Endothelial cell of umbilical vein (primary cell): ENCODE measurements around the gene NTSR1. TPM values are rescaled to one million over a fixed set of nuclear protein-coding genes. Genes with fewer than 3 reads are reported as not detected.

Experiments
- BruUV-seq: library from RNA; stranded (reverse); fragments of 400-500 nt; replicated peaks from 2 replicates; lab custom pipeline; 2021; lab: Mats Ljungman, UMichigan
- CTCF ChIA-PET: fragments of 300-600, 350-600 bp; sonication (Branson Sonifier 250); formaldehyde crosslinking; loops from one replicate; lab custom pipeline; 2021; ENCODE audit warnings: antibody characterized with exemption, inconsistent platforms; lab: Charles Lee
- POLR2A ChIA-PET: fragments of 300-600, 350-600 bp; sonication (Branson Sonifier 250); formaldehyde crosslinking; loops from one replicate; lab custom pipeline; 2021; ENCODE audit warnings: antibody characterized with exemption, inconsistent platforms; lab: Charles Lee
- DNase-seq: peaks from one replicate; pipeline ENCODE4 v3.0.0-alpha.2; 2011; ENCODE audit warnings: low read depth, low spot score
- FAIRE-seq: peaks from 2 replicates; lab custom pipeline; 2011; peaks lifted over from hg19 to GRCh38; lab: Jason Lieb, UNC
- H2AFZ ChIP-seq: 2 replicates; pipeline ENCODE4 v1.6.0; 2012; ENCODE audit warnings: low read depth, low read length, control low read depth, inconsistent platforms
- H3K27ac ChIP-seq: 2 replicates; pipeline ENCODE4 v1.5.1; 2011; ENCODE audit warnings: low read depth, mild to moderate bottlenecking, control low read depth, low read length, moderate library complexity; ENCODE audit not compliant: insufficient read depth
- H3K27me3 ChIP-seq, 2 experiments: 2 replicates each; pipeline versions ENCODE4 v1.6.0 to v1.6.1; 2011; ENCODE audit warnings: low read length in 2 of 2, mixed read lengths in 1 of 2; ENCODE audit not compliant: control insufficient read depth in 2 of 2, insufficient read depth in 2 of 2
- H3K36me3 ChIP-seq, 2 experiments: 2 replicates in 1 of 2; 3 replicates in 1 of 2; pipeline ENCODE4 v1.5.1; 2011; ENCODE audit warnings: low read length in 2 of 2, mild to moderate bottlenecking in 1 of 2, moderate library complexity in 1 of 2; ENCODE audit not compliant: control insufficient read depth in 2 of 2, insufficient read depth in 2 of 2; ENCODE audit errors: extremely low read depth in 1 of 2
- H3K4me1 ChIP-seq: 3 replicates; pipeline ENCODE4 v1.5.1; 2011; ENCODE audit warnings: mild to moderate bottlenecking, low read length; ENCODE audit not compliant: control insufficient read depth, insufficient read depth; ENCODE audit errors: extremely low read depth
- H3K4me2 ChIP-seq: 2 replicates; pipeline ENCODE4 v1.6.1; 2011; ENCODE audit warnings: low read length, control low read depth, mixed read lengths; ENCODE audit not compliant: insufficient read depth
- H3K4me3 ChIP-seq, 3 experiments: fragments of 200-600 bp in 1 of 3; sonication (generic), shearing (Covaris generic) in 1 of 3; replicated peaks in 1 of 3; 2 replicates each; pipeline ENCODE4 v1.5.1; 2011 to 2016; ENCODE audit warnings: control low read depth in 3 of 3, low read length in 3 of 3, mild to moderate bottlenecking in 2 of 3, inconsistent platforms in 1 of 3, low read depth in 1 of 3, moderate library complexity in 1 of 3; ENCODE audit not compliant: insufficient read depth in 1 of 3
- H3K79me2 ChIP-seq: 2 replicates; pipeline ENCODE4 v1.6.0; 2012; ENCODE audit warnings: low read length, inconsistent platforms; ENCODE audit not compliant: control insufficient read depth, insufficient read depth
- H3K9ac ChIP-seq: replicated peaks from 2 replicates; pipeline ENCODE3; 2011; ENCODE audit warnings: low read length, control low read depth; ENCODE audit not compliant: insufficient read depth; ENCODE audit errors: extremely low read depth
- H3K9me1 ChIP-seq: replicated peaks from 3 replicates; pipeline ENCODE4 v1.6.0; 2011; ENCODE audit warnings: mild to moderate bottlenecking, low read length; ENCODE audit not compliant: control insufficient read depth, insufficient read depth; ENCODE audit errors: extremely low read depth
- H3K9me3 ChIP-seq: replicated peaks from 2 replicates; pipeline ENCODE4 v1.5.1; 2012; ENCODE audit warnings: low read length, inconsistent platforms; ENCODE audit not compliant: control insufficient read depth, insufficient read depth
- H4K20me1 ChIP-seq: replicated peaks from 2 replicates; pipeline ENCODE3; 2011; ENCODE audit warnings: mild to moderate bottlenecking, low read length; ENCODE audit not compliant: control insufficient read depth, insufficient read depth; ENCODE audit errors: extremely low read depth
- CTCF ChIP-seq, 2 donors: IDR thresholded peaks; 1 replicate in 1 of 2; 2 replicates in 1 of 2; pipeline ENCODE4 v1.5.1; 2011; ENCODE audit warnings: low read length in 2 of 2, mild to moderate bottlenecking in 2 of 2, moderate library complexity in 2 of 2, control low read depth in 1 of 2, inconsistent platforms in 1 of 2, low read depth in 1 of 2; ENCODE audit not compliant: insufficient read depth in 1 of 2; ENCODE audit errors: extremely low read depth in 1 of 2
- EZH2 ChIP-seq: IDR thresholded peaks from 2 replicates; pipeline ENCODE4 v1.6.1; 2012; ENCODE audit warnings: borderline replicate concordance, low read depth, mild to moderate bottlenecking, moderate library complexity, low read length, inconsistent platforms; ENCODE audit not compliant: severe bottlenecking
- FOS ChIP-seq: IDR thresholded peaks from 2 replicates; pipeline ENCODE4 v1.6.1; 2011; ENCODE audit warnings: mild to moderate bottlenecking, low read length, moderate library complexity, borderline replicate concordance; ENCODE audit not compliant: insufficient read depth
- GATA2 ChIP-seq: IDR thresholded peaks from 2 replicates; pipeline ENCODE4 v1.7.0; 2011; ENCODE audit warnings: low read depth, mild to moderate bottlenecking, moderate library complexity, mixed read lengths, low read length; ENCODE audit not compliant: insufficient read length, insufficient read depth
- JUN ChIP-seq: IDR thresholded peaks from 2 replicates; pipeline ENCODE4 v1.6.1; 2011; ENCODE audit warnings: borderline replicate concordance, low read depth; ENCODE audit not compliant: insufficient read length, insufficient read depth
- MAX ChIP-seq: IDR thresholded peaks from 2 replicates; pipeline ENCODE4 v1.6.1; 2011; ENCODE audit not compliant: insufficient read depth, insufficient read length
- MYC ChIP-seq: IDR thresholded peaks from one replicate; pipeline ENCODE4 v1.6.1; 2011; ENCODE audit warnings: mild to moderate bottlenecking, low read depth, low read length
- POLR2A ChIP-seq: IDR thresholded peaks from 2 replicates; pipeline ENCODE4 v1.6.1; 2012; ENCODE audit warnings: low read depth, mild to moderate bottlenecking, control low read depth, low read length
- POLR2AphosphoS5 ChIP-seq: IDR thresholded peaks from 2 replicates; pipeline ENCODE4 v1.6.1; 2012; ENCODE audit warnings: low read depth, mild to moderate bottlenecking, control low read depth, low read length, moderate library complexity; ENCODE audit not compliant: insufficient read depth
- dilution Hi-C: fragments of 300-500 bp; cut with MboI; formaldehyde crosslinking; loops from one replicate; pipeline ENCODE4 v1.15.0; 2019; ENCODE audit warnings: low sequenced_read_pairs; ENCODE audit not compliant: extremely low pct_ligation_motif_present
- intact Hi-C: fragments of 100-400 bp; cut with micrococcal nuclease; formaldehyde crosslinking; loops from one replicate; pipeline ENCODE4 v1.10.0; 2022
- polyA plus RNA-seq, 4 experiments: library from polyadenylated mRNA; depleted of rRNA in 3 of 4; stranded (reverse) in 3 of 4; unstranded in 1 of 4; fragments of >200 nt; gene quantifications; 2 replicates each; pipeline versions ENCODE4 v1.2.1 to v1.2.3, GENCODE V29; 2011 to 2012; ENCODE audit warnings: missing spikeins in 1 of 4
- total RNA-seq: library from RNA; stranded (reverse); gene quantifications from 2 replicates; pipeline ENCODE4 v1.2.3, GENCODE V29; 2021

The NTSR1 gene
- total and polyA plus RNA-seq, 2 donors (not counting 3 experiments of a cell fraction or from before 2014, with no cell fraction given) = 0.14 to 2.1 TPM

- H3K9me3 ChIP-seq = no peaks in the 10 kb centered on the region
- no peaks in the 10 kb centered on the region for H4K20me1 ChIP-seq
- intact Hi-C loops (no loop called here), dilution Hi-C loops (no loop called here)
- TF ChIP-seq GATA2 = no peak
- TF ChIP-seq POLR2AphosphoS5 = no peak
- TF ChIP-seq CTCF (IDR thresholded peaks at IDR 0.05; ENCODE audit: extremely low read depth in 1 of 2, insufficient read depth in 1 of 2, low read depth in 1 of 2, low read length in 2 of 2) = no peak
- no peak for TF ChIP-seq POLR2A
- no peak for TF ChIP-seq MAX
- no peak for TF ChIP-seq MYC
- no peak for TF ChIP-seq JUN
- no peak for TF ChIP-seq FOS
- no peak for TF ChIP-seq EZH2
- peaks cover 13% of the 10 kb centered on the region for H3K4me1 ChIP-seq
- H3K9me1 ChIP-seq = no peaks in the 10 kb centered on the region
- H3K27ac ChIP-seq = no peak overlapping the region
- no peaks in the 10 kb centered on the region for H3K27me3 ChIP-seq
- H3K36me3 ChIP-seq = no peaks in the 10 kb centered on the region
- H3K4me2 ChIP-seq = no peak overlapping the region
- no TSS peak for BruUV-seq
- POLR2A ChIA-PET = no interaction called here
- no peaks in the 10 kb centered on the region for H3K79me2 ChIP-seq
- FAIRE-seq (no peak), DNase-seq (no peak)
- no peak overlapping the region for H2AFZ ChIP-seq
- CTCF ChIA-PET = interaction anchor here (1.0 to 2.8 kb wide), 2 partner anchors 126 to 143 kb away, joined by 3 to 19 read pairs; no protein-coding TSS in a partner anchor
- no peak overlapping the region for H3K4me3 ChIP-seq
- H3K9ac ChIP-seq = no peak overlapping the region
Observed at GRCh38 chr20:62665153-62665754, 43.4 kb upstream of the NTSR1 start.
